Measurements from ENCODE around the gene CHPF2.

CHPF2 gene

GRCh38 chr7:151205730-151206129, 26.6 kb upstream of the CHPF2 start:
- no peak for DNase-seq

GRCh38 chr7:151206914-151207313, 25.4 kb upstream of the CHPF2 start:
- DNase-seq, result peak; percentile 71

GRCh38 chr7:151207315-151207714, 25.0 kb upstream of the CHPF2 start:
- no peak for DNase-seq

GRCh38 chr7:151207804-151208203, 24.5 kb upstream of the CHPF2 start:
- DNase-seq, result no peak

- DNase-seq, result no peak
Observed at GRCh38 chr7:151208253-151208862, 23.9 kb upstream of the CHPF2 start.

GRCh38 chr7:151209588-151209987, 22.7 kb upstream of the CHPF2 start:
- DNase-seq, result no peak

- no peak for DNase-seq
Observed at GRCh38 chr7:151210087-151210854, 22.0 kb upstream of the CHPF2 start, which contains the start of gene H2BK1. TSS of gene H2BK1 (minus strand) at chr7:151210488. CDS start at chr7:151210318, 170 bp downstream.

- DNase-seq, result no peak
Observed at GRCh38 chr7:151211155-151211772, 21.0 kb upstream of the CHPF2 start.

GRCh38 chr7:151212626-151213025, 19.7 kb upstream of the CHPF2 start:
- DNase-seq, result no peak

GRCh38 chr7:151213826-151214225, 18.5 kb upstream of the CHPF2 start:
- DNase-seq, result no peak

GRCh38 chr7:151215396-151215795, 16.9 kb upstream of the CHPF2 start:
- no peak for DNase-seq

GRCh38 chr7:151218170-151218569, 14.1 kb upstream of the CHPF2 start:
- no peak for DNase-seq

- DNase-seq, result no peak
Observed at GRCh38 chr7:151223728-151224127, 8.6 kb upstream of the CHPF2 start.

GRCh38 chr7:151225948-151226510, 6.3 kb upstream of the CHPF2 start:
- no peak for DNase-seq

- no peak for DNase-seq
Observed at GRCh38 chr7:151226560-151226874, 5.8 kb upstream of the CHPF2 start.

- peak; percentile 97 for DNase-seq
Observed at GRCh38 chr7:151226875-151227782, 5.2 kb upstream of the CHPF2 start, which contains the start of gene ABCF2. TSS of gene ABCF2 (minus strand) at chr7:151227205. CDS start at chr7:151226458, 747 bp downstream.

- no peak for DNase-seq
Observed at GRCh38 chr7:151228024-151228866, 4.0 kb upstream of the CHPF2 start.

GRCh38 chr7:151229249-151229648, 3.0 kb upstream of the CHPF2 start:
- no peak for DNase-seq

- no peak for DNase-seq
Observed at GRCh38 chr7:151231080-151231479, 1.2 kb upstream of the CHPF2 start.

- DNase-seq, result peak; percentile 67
Observed at GRCh38 chr7:151232917-151233701, 826 bp downstream of the CHPF2 start.

GRCh38 chr7:151233804-151234203, 1.5 kb downstream of the CHPF2 start:
- no peak for DNase-seq

All from CD4-positive, alpha-beta T cell treated with Interleukin-21 for 1 hour (primary cell).